Measurements from ENCODE around the gene GP1BA.

GRCh38 chr17:4951486-4951885 is 19.4 kb downstream of the GP1BA start:
- TF ChIP-seq POLR2AphosphoS5 (IDR thresholded peaks at IDR 0.05; ENCODE audit: low read depth, low read length): no peak
- no peak for TF ChIP-seq POLR2A (IDR thresholded peaks at IDR 0.05; ENCODE audit: low read depth, low read length)
- no peak for TF ChIP-seq TAF1 (IDR thresholded peaks at IDR 0.05; ENCODE audit: borderline replicate concordance, low read depth, low read length)

All from GM12892 (cell line).